Sigmoid colon (tissue), 7 donors: Measurements from ENCODE around the gene NARS2. TPM values are rescaled to one million over a fixed set of nuclear protein-coding genes. Genes with fewer than 3 reads are reported as not detected.

ENCODE experiments used
- DNase-seq: peaks from one replicate; pipeline ENCODE4 v3.0.0-alpha.2; 2019
- H3K27ac ChIP-seq, 4 donors: fragments of 200-600 bp; sonication (generic); one replicate each; pipeline ENCODE4 v1.5.1; 2016 to 2019; ENCODE audit warnings: mild to moderate bottlenecking in 1 of 4
- H3K27me3 ChIP-seq, 3 donors: fragments of 200-600 bp; sonication (generic); one replicate each; pipeline ENCODE4 v1.5.1; 2019; ENCODE audit warnings: mild to moderate bottlenecking in 1 of 3
- H3K36me3 ChIP-seq, 4 donors: fragments of 200-600 bp; sonication (generic); one replicate each; pipeline ENCODE4 v1.5.1; 2016 to 2019
- H3K4me1 ChIP-seq, 4 donors: fragments of 200-600 bp; sonication (generic); one replicate each; pipeline ENCODE4 v1.5.1; 2017 to 2019
- H3K4me3 ChIP-seq, 4 donors: fragments of 200-600 bp; sonication (generic); one replicate each; pipeline ENCODE4 v1.5.1; 2017 to 2019; ENCODE audit warnings: mild to moderate bottlenecking in 2 of 4, moderate library complexity in 1 of 4
- H3K9me3 ChIP-seq, 4 donors: fragments of 200-600 bp in 3 of 4; sonication (generic) in 3 of 4; one replicate each; pipeline versions ENCODE4 v1.5.1 to v1.6.1; 2013 to 2019
- CTCF ChIP-seq, 4 experiments: fragments of 450-650 bp in 3 of 4; fragments of 200-600 bp in 1 of 4; IDR thresholded peaks; one replicate each; pipeline ENCODE4 v1.5.1; 2016 to 2019; ENCODE audit warnings: antibody characterized with exemption in 4 of 4, mild to moderate bottlenecking in 3 of 4, moderate library complexity in 2 of 4
- EP300 ChIP-seq, 4 donors: sonication (generic); formaldehyde crosslinking; IDR thresholded peaks; one replicate each; pipeline ENCODE4 v1.6.1; 2017; ENCODE audit warnings: antibody characterized with exemption in 4 of 4
- POLR2A ChIP-seq, 2 donors: fragments of 450-650 bp; IDR thresholded peaks; one replicate each; pipeline ENCODE4 v1.6.1; 2016; ENCODE audit warnings: antibody characterized with exemption in 2 of 2, mild to moderate bottlenecking in 2 of 2, moderate library complexity in 2 of 2
- POLR2AphosphoS5 ChIP-seq, 4 donors: sonication (generic); formaldehyde crosslinking; IDR thresholded peaks; one replicate each; pipeline ENCODE4 v1.6.1; 2017; ENCODE audit warnings: antibody characterized with exemption in 4 of 4
- WGBS, 2 donors: extraction: QIAGEN DNeasy Blood & Tissue Kit; methylation state at CpG; one replicate each; pipeline ENCODE4 v1.1.7; 2013; 5-methylcytosine and 5-hydroxymethylcytosine counted together
- intact Hi-C: fragments of 100-400 bp; cut with DNase I; formaldehyde crosslinking; loops from one replicate; pipeline ENCODE4 v1.15.1; 2023
- polyA plus RNA-seq, 3 donors: library from polyadenylated mRNA; stranded (reverse); fragments of 200-250 nt; gene quantifications; one replicate each; pipeline ENCODE4 v1.2.3, GENCODE V29; 2013
- total RNA-seq, 4 donors: library from RNA; depleted of rRNA; stranded (reverse); fragments of >200 nt; gene quantifications; one replicate each; pipeline ENCODE4 v1.1.0, GENCODE V29; 2016
- donor health status: healthy with polysubstance abuse.
- donor health status: Bipolar disorder and iron deficiency.
- donor health status: healthy.

Gene NARS2
- total and polyA plus RNA-seq, 7 donors = 7.8 to 22.2 (median 13.6) TPM

GRCh38 chr11:78577495-78577894 is 2.8 kb upstream of the NARS2 start:
- Histone ChIP-seq H3K4me3 (no peak overlapping the region), H3K9me3 (peaks cover 0 to 3% (median 0%) of the 10 kb centered on the region in 4 donors), H3K27me3 (no peaks in the 10 kb centered on the region), H3K27ac (no peak overlapping the region), H3K36me3 (no peaks in the 10 kb centered on the region), H3K4me1 (peaks cover 0 to 20% (median 14%) of the 10 kb centered on the region in 4 donors)
- 81 to 87% methylated on average over 4 of the region's 4 CpGs for WGBS, 2 donors
- DNase-seq = no peak
- intact Hi-C loops = loop anchor here (10.0 kb wide), 1 partner anchor 583 kb away; the partner anchor contains the start of gene INTS4
- TF ChIP-seq POLR2AphosphoS5 (IDR thresholded peaks at IDR 0.05) (no peak), CTCF (IDR thresholded peaks at IDR 0.05) (no peak), EP300 (IDR thresholded peaks at IDR 0.05) (no peak), POLR2A (IDR thresholded peaks at IDR 0.05) (no peak)

GRCh38 chr11:78576549-78577097 is 2.0 kb upstream of the NARS2 start:
- 68 to 74% methylated on average over 8 of the region's 8 CpGs for WGBS, 2 donors
- no peaks in the 10 kb centered on the region for H3K27me3 ChIP-seq
- no peak overlapping the region for H3K27ac ChIP-seq
- TF ChIP-seq POLR2A (IDR thresholded peaks at IDR 0.05) (no peak), EP300 (IDR thresholded peaks at IDR 0.05) (no peak), CTCF (IDR thresholded peaks at IDR 0.05) (no peak), POLR2AphosphoS5 (IDR thresholded peaks at IDR 0.05) (no peak)
- DNase-seq = no peak
- H3K9me3 ChIP-seq = no peaks in the 10 kb centered on the region
- no peaks in the 10 kb centered on the region for H3K36me3 ChIP-seq
- intact Hi-C loops = loop anchor here (10.0 kb wide), 1 partner anchor 582 kb away; the partner anchor contains the start of gene INTS4
- peaks cover 0 to 20% (median 15%) of the 10 kb centered on the region in 4 donors for H3K4me1 ChIP-seq
- no peak overlapping the region for H3K4me3 ChIP-seq

- Histone ChIP-seq H3K27me3 (no peaks in the 10 kb centered on the region), H3K27ac (peak overlapping the region; percentile 85 to 91 (median 89)), H3K36me3 (peaks cover 0 to 8% (median 3%) of the 10 kb centered on the region in 4 donors), H3K4me1 (peaks cover 0 to 20% (median 15%) of the 10 kb centered on the region in 4 donors), H3K9me3 (no peaks in the 10 kb centered on the region), H3K4me3 (peak overlapping the region; percentile 62 to 91 (median 82))
- no peak for DNase-seq
- TF ChIP-seq POLR2A (IDR thresholded peaks at IDR 0.05) = no peak
- no peak for TF ChIP-seq CTCF (IDR thresholded peaks at IDR 0.05)
- no peak for TF ChIP-seq EP300 (IDR thresholded peaks at IDR 0.05)
- no peak for TF ChIP-seq POLR2AphosphoS5 (IDR thresholded peaks at IDR 0.05)
- intact Hi-C loops = loop anchor here (10.0 kb wide), 1 partner anchor 581 kb away; the partner anchor contains the start of gene INTS4
- WGBS, 2 donors = 54 to 71% methylated on average over 10 of the region's 10 CpGs
Observed at GRCh38 chr11:78575478-78575877, 814 bp upstream of the NARS2 start.

- DNase-seq = no peak
- Histone ChIP-seq H3K9me3 (no peaks in the 10 kb centered on the region), H3K27me3 (no peaks in the 10 kb centered on the region), H3K4me3 (peak overlapping the region; percentile 62 to 91 (median 82)), H3K36me3 (peaks cover 0 to 22% (median 6%) of the 10 kb centered on the region in 4 donors), H3K27ac (peak overlapping the region; percentile 85 to 91 (median 89)), H3K4me1 (peaks cover 0 to 20% (median 15%) of the 10 kb centered on the region in 4 donors)
- 6 to 9% methylated on average over 5 of the region's 5 CpGs for WGBS, 2 donors
- intact Hi-C loops = loop anchor here (2.0 to 10.0 kb wide), 3 partner anchors 156 to 579 kb away; partner anchors contain the start of genes ALG8, GAB2 and INTS4
- no peak for TF ChIP-seq POLR2AphosphoS5 (IDR thresholded peaks at IDR 0.05)
- TF ChIP-seq EP300 (IDR thresholded peaks at IDR 0.05) = no peak
Observed at GRCh38 chr11:78573681-78574080, 983 bp downstream of the NARS2 start.

- no peak for DNase-seq
- intact Hi-C loops = loop anchor here (2.0 to 10.0 kb wide), 3 partner anchors 156 to 578 kb away; partner anchors contain the start of genes ALG8, GAB2 and INTS4
- H3K4me3 ChIP-seq = peak overlapping the region in 2 of 4 donors; percentile 72 to 91
Observed at GRCh38 chr11:78573271-78573670, 1.4 kb downstream of the NARS2 start.

More at GRCh38 chr11:78573271-78573670, 1.4 kb downstream of the NARS2 start:
- H3K36me3 ChIP-seq = peaks cover 0 to 25% (median 6%) of the 10 kb centered on the region in 4 donors
- TF ChIP-seq POLR2AphosphoS5 (IDR thresholded peaks at IDR 0.05) = no peak
- no peak for TF ChIP-seq EP300 (IDR thresholded peaks at IDR 0.05)
- TF ChIP-seq POLR2A (IDR thresholded peaks at IDR 0.05) = no peak
- no peak for TF ChIP-seq CTCF (IDR thresholded peaks at IDR 0.05)
- no peaks in the 10 kb centered on the region for H3K9me3 ChIP-seq
- H3K27ac ChIP-seq = no peak overlapping the region
- H3K4me1 ChIP-seq = peaks cover 0 to 20% (median 15%) of the 10 kb centered on the region in 4 donors
- WGBS, 2 donors = 63 to 64% methylated on average over 3 of the region's 3 CpGs
- no peaks in the 10 kb centered on the region for H3K27me3 ChIP-seq
